Sigmoid colon (tissue), 4 donors: Measurements from ENCODE around the gene SPSB1.

Experiments
- EP300 ChIP-seq, 4 donors: sonication (generic); formaldehyde crosslinking; IDR thresholded peaks; one replicate each; pipeline ENCODE4 v1.6.1; 2017; ENCODE audit warnings: antibody characterized with exemption in 4 of 4
- TF ChIP-seq, protein P1 (sequence below), 4 experiments: fragments of 450-650 bp in 3 of 4; fragments of 200-600 bp in 1 of 4; IDR thresholded peaks; one replicate each; pipeline ENCODE4 v1.5.1; 2016 to 2019; ENCODE audit warnings: antibody characterized with exemption in 4 of 4, mild to moderate bottlenecking in 3 of 4, moderate library complexity in 2 of 4

DNA sequence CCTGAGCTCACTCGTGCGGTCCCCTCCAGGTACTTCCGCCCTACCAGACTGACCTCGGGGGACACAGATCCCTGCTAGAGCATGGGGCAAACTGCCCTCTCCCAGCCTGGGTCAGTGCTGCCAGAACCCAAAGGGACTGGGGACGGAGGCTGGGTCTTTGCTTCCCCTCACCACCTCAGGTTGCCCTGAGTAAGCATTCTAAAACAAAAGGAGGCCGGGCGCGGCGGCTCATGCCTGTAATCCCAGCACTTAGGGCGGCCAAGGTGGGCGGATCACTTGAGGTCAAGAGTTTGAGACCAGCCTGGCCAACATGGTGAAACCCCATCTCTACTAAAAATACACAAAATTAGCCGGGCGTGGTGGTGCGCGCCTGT lies 108.4 kb downstream of the SPSB1 start:
- TF ChIP-seq, protein P1, sequence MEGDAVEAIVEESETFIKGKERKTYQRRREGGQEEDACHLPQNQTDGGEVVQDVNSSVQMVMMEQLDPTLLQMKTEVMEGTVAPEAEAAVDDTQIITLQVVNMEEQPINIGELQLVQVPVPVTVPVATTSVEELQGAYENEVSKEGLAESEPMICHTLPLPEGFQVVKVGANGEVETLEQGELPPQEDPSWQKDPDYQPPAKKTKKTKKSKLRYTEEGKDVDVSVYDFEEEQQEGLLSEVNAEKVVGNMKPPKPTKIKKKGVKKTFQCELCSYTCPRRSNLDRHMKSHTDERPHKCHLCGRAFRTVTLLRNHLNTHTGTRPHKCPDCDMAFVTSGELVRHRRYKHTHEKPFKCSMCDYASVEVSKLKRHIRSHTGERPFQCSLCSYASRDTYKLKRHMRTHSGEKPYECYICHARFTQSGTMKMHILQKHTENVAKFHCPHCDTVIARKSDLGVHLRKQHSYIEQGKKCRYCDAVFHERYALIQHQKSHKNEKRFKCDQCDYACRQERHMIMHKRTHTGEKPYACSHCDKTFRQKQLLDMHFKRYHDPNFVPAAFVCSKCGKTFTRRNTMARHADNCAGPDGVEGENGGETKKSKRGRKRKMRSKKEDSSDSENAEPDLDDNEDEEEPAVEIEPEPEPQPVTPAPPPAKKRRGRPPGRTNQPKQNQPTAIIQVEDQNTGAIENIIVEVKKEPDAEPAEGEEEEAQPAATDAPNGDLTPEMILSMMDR (IDR thresholded peaks at IDR 0.05) = no peak
- no peak for TF ChIP-seq EP300 (IDR thresholded peaks at IDR 0.05)
